ENCODE data around the gene ZNF185. TPM values are rescaled to one million over a fixed set of nuclear protein-coding genes. Genes with fewer than 3 reads are reported as not detected.

The ZNF185 gene
- total RNA-seq, 1 experiment from 2014 or later = 11.3 TPM

DNA sequence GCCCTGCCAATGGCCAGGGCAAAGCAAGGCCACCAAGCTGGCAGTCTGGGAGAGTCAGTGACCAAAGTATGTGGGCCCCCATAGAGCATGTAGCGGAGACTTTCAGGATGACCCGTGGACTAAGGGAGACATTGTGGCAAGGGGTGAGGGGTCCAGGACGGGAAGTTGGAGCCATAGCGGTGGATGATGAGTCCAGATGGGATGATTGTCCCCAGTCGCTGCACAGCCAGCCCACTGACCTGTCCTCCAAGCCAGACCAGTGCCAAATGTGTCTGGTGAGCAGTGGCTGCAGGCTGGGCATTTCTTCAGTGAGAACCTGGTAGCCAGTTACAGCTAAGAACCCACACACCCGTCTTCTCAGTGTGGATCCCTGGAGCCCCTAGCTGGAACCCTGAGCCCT lies 34.3 kb downstream of the ZNF185 start:
- Histone ChIP-seq H3K9me3 (ENCODE audit: control insufficient read depth, low read depth, low read length) (peaks cover 47% of the 10 kb centered on the region), H3K4me2 (ENCODE audit: insufficient read depth, insufficient read length, low read length) (no peak overlapping the region), H2BK5ac (ENCODE audit: insufficient read length, low read length) (no peak overlapping the region), H3K23ac (ENCODE audit: insufficient read length, low read depth, low read length) (no peak overlapping the region), H3K79me2 (ENCODE audit: insufficient read depth, low read length) (no peaks in the 10 kb centered on the region), H3K27me3 (ENCODE audit: insufficient read depth, low read length) (no peaks in the 10 kb centered on the region), H4K91ac (ENCODE audit: insufficient read length, low read depth, low read length) (no peak overlapping the region), H2AK5ac (ENCODE audit: insufficient read length, low read length) (no peak overlapping the region), H4K5ac (ENCODE audit: insufficient read length, low read depth, low read length) (no peak overlapping the region), H2BK20ac (ENCODE audit: low read depth, low read length, poor library complexity, severe bottlenecking) (no peak overlapping the region), H2AFZ (ENCODE audit: low read length) (no peak overlapping the region), H2BK120ac (ENCODE audit: low read depth, low read length, poor library complexity, severe bottlenecking) (no peak overlapping the region), H2BK12ac (ENCODE audit: insufficient read length, low read depth, low read length) (no peak overlapping the region), H3K79me1 (ENCODE audit: insufficient read depth, low read depth, low read length, poor library complexity, severe bottlenecking) (no peaks in the 10 kb centered on the region), H4K20me1 (ENCODE audit: control insufficient read depth, insufficient read depth, insufficient read length) (peaks cover 3% of the 10 kb centered on the region), H3K27ac (ENCODE audit: insufficient read length, low read depth, low read length) (no peak overlapping the region), H3T11ph (ENCODE audit: low read length) (no peak overlapping the region), H4K8ac (replicated peaks; ENCODE audit: insufficient read length, low read depth, low read length) (no peak overlapping the region), H2BK15ac (ENCODE audit: low read depth, low read length) (no peak overlapping the region), H3K4ac (ENCODE audit: low read depth, low read length) (no peak overlapping the region), H3K14ac (ENCODE audit: insufficient read depth, low read length) (no peak overlapping the region), H3K9ac (ENCODE audit: extremely low read depth, insufficient read length, low read length) (no peak overlapping the region), H3K18ac (ENCODE audit: insufficient read length, low read depth, low read length) (no peak overlapping the region), H3K23me2 (ENCODE audit: insufficient read length, low read depth, low read length, poor library complexity, severe bottlenecking) (no peaks in the 10 kb centered on the region), H3K56ac (ENCODE audit: insufficient read length, low read depth, low read length) (no peak overlapping the region), H3K4me1 (ENCODE audit: insufficient read depth, low read length) (no peaks in the 10 kb centered on the region)
- Mint-ChIP-seq H3K27me3 (ENCODE audit: low read depth) (no peaks in the 10 kb centered on the region; the same call in 1 of the 2 replicates), H3K4me3 (no peak overlapping the region), H3K36me3 (ENCODE audit: insufficient read depth in 1 of 3, low read depth in 3 of 3) (peaks cover 0 to 15% (median 6%) of the 10 kb centered on the region in 3 experiments; a peak in 5 of 7 replicates), H3K9me3 (peaks cover 65 to 78% of the 10 kb centered on the region in 2 experiments), H3K4me1 (peaks cover 0 to 5% of the 10 kb centered on the region in 2 experiments; a peak in 2 of 4 replicates), H3K27ac (no peak overlapping the region)
- TF ChIP-seq, protein P1, sequence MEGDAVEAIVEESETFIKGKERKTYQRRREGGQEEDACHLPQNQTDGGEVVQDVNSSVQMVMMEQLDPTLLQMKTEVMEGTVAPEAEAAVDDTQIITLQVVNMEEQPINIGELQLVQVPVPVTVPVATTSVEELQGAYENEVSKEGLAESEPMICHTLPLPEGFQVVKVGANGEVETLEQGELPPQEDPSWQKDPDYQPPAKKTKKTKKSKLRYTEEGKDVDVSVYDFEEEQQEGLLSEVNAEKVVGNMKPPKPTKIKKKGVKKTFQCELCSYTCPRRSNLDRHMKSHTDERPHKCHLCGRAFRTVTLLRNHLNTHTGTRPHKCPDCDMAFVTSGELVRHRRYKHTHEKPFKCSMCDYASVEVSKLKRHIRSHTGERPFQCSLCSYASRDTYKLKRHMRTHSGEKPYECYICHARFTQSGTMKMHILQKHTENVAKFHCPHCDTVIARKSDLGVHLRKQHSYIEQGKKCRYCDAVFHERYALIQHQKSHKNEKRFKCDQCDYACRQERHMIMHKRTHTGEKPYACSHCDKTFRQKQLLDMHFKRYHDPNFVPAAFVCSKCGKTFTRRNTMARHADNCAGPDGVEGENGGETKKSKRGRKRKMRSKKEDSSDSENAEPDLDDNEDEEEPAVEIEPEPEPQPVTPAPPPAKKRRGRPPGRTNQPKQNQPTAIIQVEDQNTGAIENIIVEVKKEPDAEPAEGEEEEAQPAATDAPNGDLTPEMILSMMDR (conservative IDR thresholded peaks at IDR 0.05) = no peak
- WGBS (ENCODE audit: extremely low coverage, insufficient read length, low lambda C conversion rate) = no CpG with 5 or more reads among the region's 6 CpGs
- no peak for DNase-seq

All from H9 (cell line).